ENCODE data around the gene DEPDC7.
"Not testable (repeated sequence)": the region's sequence is repeated elsewhere in the genome, so short reads cannot be mapped to it uniquely, and the experiment has no call there.

DEPDC7 gene

GRCh38 chr11:33027233-33027632, 11.6 kb downstream of the DEPDC7 start:
- no peak for DNase-seq

- no peak for DNase-seq
Observed at GRCh38 chr11:33027846-33028536, 12.3 kb downstream of the DEPDC7 start.

- no peak for DNase-seq
Observed at GRCh38 chr11:33028537-33028914, 12.8 kb downstream of the DEPDC7 start.

- DNase-seq, result not testable (repeated sequence)
Observed at GRCh38 chr11:33029218-33029617, 13.5 kb downstream of the DEPDC7 start.

- no peak for DNase-seq
Observed at GRCh38 chr11:33033493-33033892, 17.8 kb downstream of the DEPDC7 start.

- no peak for DNase-seq
Observed at GRCh38 chr11:33035011-33035410, 19.3 kb downstream of the DEPDC7 start.

- DNase-seq, result peak; percentile 96
Observed at GRCh38 chr11:33039274-33040032, 23.8 kb downstream of the DEPDC7 start, which contains the start of gene TCP11L1. TSS of gene TCP11L1 (plus strand) at chr11:33039572. CDS start at chr11:33043774, 4,202 bp downstream.

GRCh38 chr11:33040033-33040861, 24.6 kb downstream of the DEPDC7 start:
- DNase-seq, result peak; percentile 50

- DNase-seq, result no peak
Observed at GRCh38 chr11:33040862-33041453, 25.3 kb downstream of the DEPDC7 start.

GRCh38 chr11:33043221-33043830, 27.6 kb downstream of the DEPDC7 start:
- no peak for DNase-seq

- DNase-seq, result no peak
Observed at GRCh38 chr11:33044285-33044756, 28.6 kb downstream of the DEPDC7 start.

GRCh38 chr11:33045551-33046255, 30.0 kb downstream of the DEPDC7 start:
- DNase-seq, result no peak

- DNase-seq, result not testable (repeated sequence)
Observed at GRCh38 chr11:33048701-33049100, 33.0 kb downstream of the DEPDC7 start.

- DNase-seq, result not testable (repeated sequence)
Observed at GRCh38 chr11:33049565-33050408, 34.1 kb downstream of the DEPDC7 start.

GRCh38 chr11:33052231-33052630, 36.6 kb downstream of the DEPDC7 start:
- no peak for DNase-seq

GRCh38 chr11:33055375-33055774, 39.7 kb downstream of the DEPDC7 start:
- no peak for DNase-seq

GRCh38 chr11:33057284-33057683, 41.6 kb downstream of the DEPDC7 start:
- no peak for DNase-seq

GRCh38 chr11:33059331-33060007, 43.8 kb downstream of the DEPDC7 start:
- no peak for DNase-seq

GRCh38 chr11:33060271-33060670, 44.6 kb downstream of the DEPDC7 start:
- DNase-seq, result no peak

GRCh38 chr11:33062137-33062536, 46.5 kb downstream of the DEPDC7 start:
- no peak for DNase-seq

Measured in NCI-H1694 treated with DMSO at 0.1 percent for 48 hours (cell line).